H9 (cell line): Measurements from ENCODE around the gene WDR44. TPM values are rescaled to one million over a fixed set of nuclear protein-coding genes. Genes with fewer than 3 reads are reported as not detected.

ENCODE experiments used
- DNase-seq: peaks from one replicate; pipeline ENCODE4 v3.0.0-alpha.2; 2017
- H2AFZ ChIP-seq: one replicate; pipeline ENCODE4 v1.6.1; 2013; ENCODE audit warnings: mild to moderate bottlenecking, low read length, control low read depth, moderate library complexity
- H2AK5ac ChIP-seq: 2 replicates; pipeline ENCODE4 v1.6.1; 2013; ENCODE audit warnings: low read length, control low read depth, mixed read lengths; ENCODE audit not compliant: insufficient read length
- H2BK120ac ChIP-seq: one replicate; pipeline ENCODE4 v1.6.1; 2013; ENCODE audit warnings: low read depth, mild to moderate bottlenecking, low read length, control low read depth, inconsistent platforms; ENCODE audit not compliant: poor library complexity, severe bottlenecking
- H2BK12ac ChIP-seq: 2 replicates; pipeline ENCODE4 v1.6.1; 2013; ENCODE audit warnings: low read length, control low read depth, mixed read lengths, low read depth; ENCODE audit not compliant: insufficient read length
- H2BK15ac ChIP-seq: 2 replicates; pipeline ENCODE4 v1.6.1; 2013; ENCODE audit warnings: low read depth, low read length, control low read depth
- H2BK20ac ChIP-seq: one replicate; pipeline ENCODE4 v1.6.1; 2013; ENCODE audit warnings: low read depth, mild to moderate bottlenecking, low read length, control low read depth, inconsistent platforms; ENCODE audit not compliant: poor library complexity, severe bottlenecking
- H2BK5ac ChIP-seq: 2 replicates; pipeline ENCODE4 v1.6.1; 2013; ENCODE audit warnings: low read length, control low read depth, mixed read lengths; ENCODE audit not compliant: insufficient read length
- H3K14ac ChIP-seq: 2 replicates; pipeline ENCODE4 v1.6.1; 2013; ENCODE audit warnings: low read length, control low read depth; ENCODE audit not compliant: insufficient read depth
- H3K18ac ChIP-seq: 2 replicates; pipeline ENCODE4 v1.6.1; 2013; ENCODE audit warnings: low read depth, mild to moderate bottlenecking, mixed read lengths, low read length, control low read depth; ENCODE audit not compliant: insufficient read length
- H3K23ac ChIP-seq: 2 replicates; pipeline ENCODE4 v1.6.1; 2013; ENCODE audit warnings: low read length, control low read depth, mixed read lengths, low read depth; ENCODE audit not compliant: insufficient read length
- H3K23me2 ChIP-seq: 2 replicates; pipeline ENCODE4 v1.6.1; 2013; ENCODE audit warnings: low read depth, mild to moderate bottlenecking, mixed read lengths, low read length, control low read depth; ENCODE audit not compliant: insufficient read length, poor library complexity, severe bottlenecking
- H3K27ac ChIP-seq: 2 replicates; pipeline ENCODE4 v1.5.1; 2013; ENCODE audit warnings: low read length, control low read depth, mixed read lengths, low read depth; ENCODE audit not compliant: insufficient read length
- H3K27me3 ChIP-seq: 2 replicates; pipeline ENCODE4 v1.6.1; 2013; ENCODE audit warnings: low read length, control low read depth, inconsistent platforms; ENCODE audit not compliant: insufficient read depth
- H3K4ac ChIP-seq: 2 replicates; pipeline ENCODE4 v1.6.1; 2013; ENCODE audit warnings: low read depth, mild to moderate bottlenecking, control low read depth, inconsistent platforms, low read length, moderate library complexity
- H3K4me1 ChIP-seq: 2 replicates; pipeline ENCODE4 v1.6.1; 2013; ENCODE audit warnings: low read length, control low read depth, inconsistent platforms; ENCODE audit not compliant: insufficient read depth
- H3K4me2 ChIP-seq: 2 replicates; pipeline ENCODE4 v1.6.1; 2013; ENCODE audit warnings: low read length, control low read depth, mixed read lengths; ENCODE audit not compliant: insufficient read length, insufficient read depth
- H3K56ac ChIP-seq: 2 replicates; pipeline ENCODE4 v1.6.1; 2013; ENCODE audit warnings: low read depth, mild to moderate bottlenecking, mixed read lengths, low read length, control low read depth; ENCODE audit not compliant: insufficient read length
- H3K79me1 ChIP-seq: 2 replicates; pipeline ENCODE4 v1.6.1; 2013; ENCODE audit warnings: low read depth, mild to moderate bottlenecking, moderate library complexity, low read length, control low read depth, inconsistent platforms; ENCODE audit not compliant: insufficient read depth, poor library complexity, severe bottlenecking
- H3K79me2 ChIP-seq: 2 replicates; pipeline ENCODE4 v1.6.1; 2013; ENCODE audit warnings: low read length, control low read depth, inconsistent platforms; ENCODE audit not compliant: insufficient read depth
- H3K9ac ChIP-seq: 2 replicates; pipeline ENCODE4 v1.6.1; 2013; ENCODE audit warnings: low read length, control low read depth, mixed read lengths; ENCODE audit not compliant: insufficient read length; ENCODE audit errors: extremely low read depth
- H3K9me3 ChIP-seq: one replicate; pipeline ENCODE4 v1.6.1; 2013; ENCODE audit warnings: low read depth, low read length, inconsistent platforms; ENCODE audit not compliant: control insufficient read depth
- H3T11ph ChIP-seq: one replicate; pipeline ENCODE4 v1.6.1; 2013; ENCODE audit warnings: mild to moderate bottlenecking, low read length, control low read depth, inconsistent platforms
- H4K20me1 ChIP-seq: one replicate; pipeline ENCODE4 v1.6.1; 2013; ENCODE audit not compliant: control insufficient read depth, insufficient read length, insufficient read depth
- H4K5ac ChIP-seq: 2 replicates; pipeline ENCODE4 v1.6.1; 2013; ENCODE audit warnings: low read depth, mild to moderate bottlenecking, mixed read lengths, low read length, control low read depth; ENCODE audit not compliant: insufficient read length
- H4K8ac ChIP-seq: replicated peaks from 2 replicates; pipeline ENCODE4 v1.6.1; 2013; ENCODE audit warnings: low read length, control low read depth, mixed read lengths, low read depth; ENCODE audit not compliant: insufficient read length
- H4K91ac ChIP-seq: 2 replicates; pipeline ENCODE4 v1.6.1; 2013; ENCODE audit warnings: low read depth, mild to moderate bottlenecking, moderate library complexity, mixed read lengths, low read length, control low read depth; ENCODE audit not compliant: insufficient read length
- H3K27ac Mint-ChIP-seq, 3 experiments: 2 replicates in 2 of 3; 3 replicates in 1 of 3; pipeline ENCODE4 v1.8.0; 2020 to 2021; ENCODE audit warnings: mixed read lengths in 3 of 3, mild to moderate bottlenecking in 1 of 3, moderate library complexity in 1 of 3
- H3K27me3 Mint-ChIP-seq: 2 replicates; pipeline ENCODE4 v1.8.0; 2021; ENCODE audit warnings: low read depth, mild to moderate bottlenecking, moderate library complexity, mixed read lengths
- H3K36me3 Mint-ChIP-seq, 3 experiments: 2 replicates in 2 of 3; 3 replicates in 1 of 3; pipeline ENCODE4 v1.8.0; 2020 to 2021; ENCODE audit warnings: low read depth in 3 of 3, mixed read lengths in 3 of 3; ENCODE audit not compliant: insufficient read depth in 1 of 3
- H3K4me1 Mint-ChIP-seq, 2 experiments: 2 replicates each; pipeline ENCODE4 v1.8.0; 2020; ENCODE audit warnings: mixed read lengths in 2 of 2
- H3K4me3 Mint-ChIP-seq, 2 experiments: 2 replicates in 1 of 2; 3 replicates in 1 of 2; pipeline ENCODE4 v1.8.0; 2020 to 2021; ENCODE audit warnings: mild to moderate bottlenecking in 2 of 2, mixed read lengths in 2 of 2, moderate library complexity in 1 of 2
- H3K9me3 Mint-ChIP-seq, 2 experiments: 2 replicates in 1 of 2; 3 replicates in 1 of 2; pipeline ENCODE4 v1.8.0; 2020; ENCODE audit warnings: mild to moderate bottlenecking in 2 of 2, mixed read lengths in 2 of 2, moderate library complexity in 1 of 2
- CTCF ChIP-seq: fragments of 200-600 bp; sonication (generic); conservative IDR thresholded peaks from 3 replicates; pipeline ENCODE4 v1.8.0; 2021; ENCODE audit warnings: antibody characterized with exemption, mild to moderate bottlenecking
- WGBS: extraction: QIAGEN DNeasy Blood & Tissue Kit; methylation state at CpG from one replicate; pipeline ENCODE4 v1.1.7; 2013; ENCODE audit warnings: missing lambda C conversion rate, low lambda C conversion rate, mixed read lengths; ENCODE audit not compliant: insufficient read length; ENCODE audit errors: extremely low coverage; 5-methylcytosine and 5-hydroxymethylcytosine counted together
- total RNA-seq: library from RNA; stranded (reverse); gene quantifications from 2 replicates; pipeline ENCODE4 v1.2.1, GENCODE V29; 2021

The WDR44 gene
- total RNA-seq, 1 experiment from 2014 or later, result 29.6 TPM

DNA sequence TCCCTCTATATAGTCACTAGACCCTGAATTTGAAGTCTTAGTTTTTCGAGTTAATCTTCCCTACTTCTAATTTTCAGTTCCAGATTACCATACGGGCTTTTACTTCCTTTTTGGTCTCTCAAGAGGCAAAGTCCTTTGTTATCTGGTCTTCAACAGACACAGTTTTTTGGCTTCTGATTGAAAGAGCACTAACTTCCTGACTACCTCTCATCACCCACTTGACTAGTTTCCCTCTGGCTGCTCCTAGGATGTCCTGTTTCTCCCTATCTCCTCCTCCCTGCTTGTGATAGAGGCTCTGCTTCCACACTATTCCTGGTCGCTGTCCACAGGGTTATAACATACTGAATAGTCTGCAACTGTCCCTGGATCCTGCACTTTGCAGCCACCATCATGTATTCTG, 16.7 kb upstream of the WDR44 start:
- Mint-ChIP-seq H3K27ac (no peak overlapping the region), H3K27me3 (no peaks in the 10 kb centered on the region; the same call in none of the 2 replicates), H3K9me3 (peaks cover 0 to 12% of the 10 kb centered on the region in 2 experiments; a peak in 2 of 5 replicates), H3K4me1 (peaks cover 0 to 4% of the 10 kb centered on the region in 2 experiments; a peak in 1 of 4 replicates), H3K4me3 (no peak overlapping the region), H3K36me3 (peaks cover 0 to 2% (median 0%) of the 10 kb centered on the region in 3 experiments; a peak in 2 of 7 replicates)
- Histone ChIP-seq H2BK120ac (no peak overlapping the region), H3T11ph (no peak overlapping the region), H3K4ac (no peak overlapping the region), H3K14ac (no peak overlapping the region), H4K8ac (no peak overlapping the region), H3K23ac (no peak overlapping the region), H3K27me3 (no peaks in the 10 kb centered on the region), H3K23me2 (no peaks in the 10 kb centered on the region), H4K91ac (no peak overlapping the region), H3K27ac (no peak overlapping the region), H2BK5ac (no peak overlapping the region), H2AK5ac (no peak overlapping the region), H3K4me1 (no peaks in the 10 kb centered on the region), H3K9me3 (peaks cover 5% of the 10 kb centered on the region), H2BK15ac (no peak overlapping the region), H3K18ac (no peak overlapping the region), H2AFZ (no peak overlapping the region), H3K4me2 (no peak overlapping the region), H3K56ac (no peak overlapping the region), H2BK20ac (no peak overlapping the region), H3K9ac (no peak overlapping the region), H2BK12ac (no peak overlapping the region), H3K79me1 (no peaks in the 10 kb centered on the region), H4K5ac (no peak overlapping the region), H3K79me2 (no peaks in the 10 kb centered on the region), H4K20me1 (no peaks in the 10 kb centered on the region)
- WGBS, result no CpG with 5 or more reads among the region's 3 CpGs
- TF ChIP-seq CTCF, result no peak
- no peak for DNase-seq
